Measurements from ENCODE around the gene CLIC1.

CLIC1 gene

DNA sequence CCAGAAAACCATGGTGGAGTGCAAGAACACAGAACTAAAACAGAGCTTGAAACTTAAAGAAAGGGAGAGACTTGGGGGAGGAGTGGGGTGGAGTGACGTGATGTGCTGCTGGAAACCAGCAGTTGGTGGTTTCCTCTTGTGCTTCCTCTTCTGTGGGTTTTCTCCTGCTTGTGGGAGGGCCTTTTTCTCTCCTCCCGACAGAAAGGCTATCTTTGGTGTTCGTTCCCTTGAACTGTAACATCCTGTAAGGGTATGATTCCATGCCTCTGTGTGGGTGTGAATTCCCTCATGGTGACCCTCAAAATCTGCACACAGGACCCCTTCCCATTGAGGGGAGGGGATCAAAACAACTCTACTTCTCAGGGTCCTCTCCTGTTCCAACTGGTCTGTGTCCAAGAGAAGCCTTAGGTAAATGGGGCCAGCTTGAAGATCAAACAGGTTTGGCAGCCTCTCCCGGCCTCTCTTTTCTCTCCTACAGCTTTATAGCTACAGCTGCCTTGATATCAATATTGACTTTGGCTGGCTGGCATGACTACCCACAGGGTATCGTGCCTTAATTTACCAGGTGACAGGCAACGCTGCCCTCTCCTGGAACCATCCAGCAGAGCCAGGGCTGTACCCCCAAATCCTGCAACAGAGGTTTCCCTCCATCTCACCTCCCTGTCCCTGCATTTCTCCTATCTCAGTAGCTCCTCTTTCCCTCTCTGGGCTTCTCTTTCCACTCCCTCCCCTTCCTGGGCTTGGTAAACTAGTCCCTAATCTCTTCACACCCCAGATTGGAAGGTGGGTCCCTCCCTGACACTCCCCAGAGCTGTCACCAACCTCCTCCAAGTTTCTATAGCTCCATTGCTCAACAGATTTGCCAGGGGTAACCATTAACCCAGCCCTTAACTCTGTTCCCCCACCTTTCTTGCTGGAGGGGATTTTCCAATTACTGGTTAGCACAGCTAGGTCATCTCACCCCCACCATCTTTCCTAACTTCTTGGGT lies 2.0 kb upstream of the CLIC1 start:
- DNase-seq (ENCODE audit: low read depth): peak; percentile 48

GRCh38 chr6:31737315-31737990 lies 1.1 kb upstream of the CLIC1 start:
- DNase-seq (ENCODE audit: low read depth): no peak

GRCh38 chr6:31736768-31737314 lies 511 bp upstream of the CLIC1 start:
- no peak for DNase-seq (ENCODE audit: low read depth)

GRCh38 chr6:31734821-31735406 lies 1.4 kb downstream of the CLIC1 start:
- peak; percentile 46 for DNase-seq (ENCODE audit: low read depth)

DNA sequence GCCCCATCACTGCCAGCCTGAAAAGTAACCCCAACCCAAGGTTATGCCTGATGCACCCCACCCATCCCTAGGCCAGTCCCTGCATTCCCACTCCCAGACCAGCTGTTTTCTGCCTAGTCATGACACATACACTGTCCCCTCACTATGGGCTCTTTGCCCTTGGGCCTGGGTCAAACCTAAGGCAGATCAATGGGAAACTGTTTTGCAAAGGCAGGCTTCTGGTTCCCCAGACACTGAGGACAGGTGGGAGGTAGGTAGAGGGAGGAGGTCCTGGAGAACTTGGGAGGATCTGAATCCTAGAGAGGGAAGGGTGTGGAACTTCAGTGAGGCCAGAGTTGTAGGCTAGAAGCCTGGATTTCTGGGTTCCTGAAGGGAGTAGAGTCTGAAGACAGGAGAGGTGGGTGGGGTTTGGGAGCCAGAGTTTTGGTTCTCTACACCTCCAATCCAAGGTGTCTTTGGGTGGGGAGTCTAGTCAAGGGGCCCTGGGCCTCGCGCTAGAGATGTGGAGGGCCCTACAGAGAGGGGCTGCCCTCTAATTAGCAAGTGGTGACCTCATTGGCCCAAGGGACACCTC lies 2.0 kb downstream of the CLIC1 start:
- DNase-seq (ENCODE audit: low read depth): no peak

DNA sequence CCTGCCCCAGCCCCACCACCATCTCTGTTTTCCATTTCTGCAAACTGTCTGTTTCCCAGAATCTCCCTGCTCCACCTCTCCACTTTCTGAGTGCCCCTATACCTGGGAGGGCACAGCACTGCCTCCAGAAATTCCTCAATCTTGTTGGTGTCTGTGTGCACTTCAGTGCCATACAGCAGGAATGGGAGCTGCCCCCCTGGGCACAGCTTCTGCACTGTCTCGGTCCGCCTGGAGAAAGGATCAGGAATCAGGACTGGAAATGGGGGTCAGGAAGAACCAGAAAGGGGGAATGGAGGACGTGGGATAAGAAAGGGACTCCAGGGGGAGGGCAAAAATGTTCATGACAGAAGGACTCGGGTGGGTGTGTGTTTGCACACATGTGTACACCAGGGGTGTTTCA lies 2.6 kb downstream of the CLIC1 start:
- no peak for DNase-seq (ENCODE audit: low read depth)

DNA sequence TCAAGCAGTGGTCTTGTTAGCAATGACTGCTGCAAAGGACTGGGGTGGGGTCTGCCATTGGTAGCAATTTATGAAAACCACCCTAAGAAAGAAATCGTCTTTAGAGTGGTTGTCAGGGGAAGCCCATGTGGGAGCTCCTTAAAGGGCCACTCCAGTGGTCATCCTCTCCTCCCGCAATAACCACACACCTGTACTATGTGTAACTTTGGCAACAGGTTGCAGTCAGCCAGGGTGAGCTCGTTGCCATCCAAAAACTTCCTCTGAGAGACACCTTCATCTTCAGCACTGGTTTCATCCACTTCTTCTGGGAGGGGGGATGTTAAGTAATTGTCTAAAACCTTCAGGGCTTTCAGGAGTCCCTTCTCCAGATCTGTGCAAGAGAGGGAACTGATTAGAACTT lies 4.3 kb downstream of the CLIC1 start:
- DNase-seq (ENCODE audit: low read depth): no peak

GRCh38 chr6:31730631-31731086 lies 5.7 kb downstream of the CLIC1 start:
- DNase-seq (ENCODE audit: low read depth): no peak

DNA sequence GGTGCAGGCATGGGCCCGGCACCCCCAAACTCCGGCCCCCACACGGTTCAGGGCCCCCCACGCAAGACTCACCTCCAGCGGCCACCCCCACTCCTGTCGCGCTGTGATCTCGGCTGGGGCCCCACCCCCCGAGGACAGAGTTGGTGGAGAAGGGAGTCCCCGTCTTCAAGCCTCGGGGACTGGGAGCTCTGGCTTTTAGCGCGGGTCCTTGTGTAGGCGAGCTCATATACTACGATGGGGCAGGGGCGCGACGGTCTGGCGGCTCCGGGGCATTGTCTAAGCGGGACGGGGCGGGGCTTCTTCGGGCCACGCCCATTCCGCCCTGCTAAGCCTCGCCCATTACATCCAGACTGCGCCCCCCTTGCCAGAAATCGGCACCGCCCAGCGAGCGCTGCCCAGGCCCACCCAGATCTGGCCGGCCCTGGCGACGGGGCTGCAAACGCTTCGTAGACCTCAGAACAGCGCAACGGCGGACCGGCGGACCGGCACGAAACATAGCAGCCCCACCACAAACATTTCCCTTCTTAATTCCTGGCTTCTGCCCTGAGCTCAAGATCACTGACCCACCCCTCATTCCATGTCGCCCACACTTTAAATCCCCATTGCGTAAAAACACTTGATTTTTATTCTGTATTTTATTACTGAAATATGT lies 6.2 kb downstream of the CLIC1 start:
- DNase-seq (ENCODE audit: low read depth): peak; percentile 48

GRCh38 chr6:31729515-31729978 lies 6.8 kb downstream of the CLIC1 start:
- DNase-seq (ENCODE audit: low read depth): peak; percentile 66

- no peak for DNase-seq (ENCODE audit: low read depth)
These were observed 7.4 kb downstream of the CLIC1 start, which contains the start of gene DDAH2 for GRCh38 chr6:31728767-31729514. Gene DDAH2, minus strand, starts transcription at chr6:31729299. Its CDS starts 138 bp downstream, at chr6:31729161.

DNA sequence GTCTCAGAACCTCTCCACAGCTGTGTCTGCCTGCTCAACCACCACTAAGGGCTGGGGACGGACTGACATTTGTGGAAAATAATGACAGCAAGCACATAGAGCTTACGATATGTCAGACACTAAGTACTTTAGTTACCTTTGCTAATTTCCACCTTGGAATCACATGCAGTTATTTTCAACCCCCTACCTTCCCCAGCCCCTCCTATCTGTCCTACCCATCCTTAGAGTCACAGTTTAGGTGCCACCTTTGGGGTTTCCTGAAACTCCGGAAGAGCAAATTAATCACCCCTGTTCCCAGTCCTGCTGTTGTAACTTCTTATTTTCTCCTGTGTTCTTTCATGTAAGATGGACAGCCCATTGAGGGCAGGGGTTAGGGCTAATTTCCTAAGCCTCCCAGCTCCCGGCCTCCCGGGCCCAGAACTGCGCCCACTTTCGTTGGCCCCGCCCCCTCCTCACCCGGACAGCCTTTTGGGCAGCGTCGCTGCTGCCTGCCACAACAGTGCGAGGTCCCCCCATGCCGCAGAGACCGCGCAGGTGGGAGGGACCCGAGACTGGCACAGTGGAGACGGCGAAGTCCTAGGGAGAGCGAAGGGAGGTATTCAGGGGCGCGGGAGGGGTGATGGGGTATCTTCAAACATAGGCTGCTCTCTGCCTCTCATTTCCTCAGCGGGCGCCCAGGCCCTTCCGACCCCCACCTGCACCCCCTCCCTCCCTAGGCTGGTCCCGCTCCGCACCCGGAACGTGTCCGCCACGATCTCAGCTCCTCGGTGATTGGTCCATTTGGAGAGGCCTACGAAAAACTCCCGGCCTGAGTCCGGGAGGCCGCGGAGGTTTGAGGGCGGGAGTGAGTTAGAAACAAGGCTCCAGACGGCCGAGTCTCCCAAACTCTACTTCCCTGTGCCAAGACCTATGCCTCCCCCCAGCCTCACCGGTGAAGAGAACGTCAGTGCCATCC lies 8.3 kb downstream of the CLIC1 start:
- DNase-seq (ENCODE audit: low read depth): no peak

DNA sequence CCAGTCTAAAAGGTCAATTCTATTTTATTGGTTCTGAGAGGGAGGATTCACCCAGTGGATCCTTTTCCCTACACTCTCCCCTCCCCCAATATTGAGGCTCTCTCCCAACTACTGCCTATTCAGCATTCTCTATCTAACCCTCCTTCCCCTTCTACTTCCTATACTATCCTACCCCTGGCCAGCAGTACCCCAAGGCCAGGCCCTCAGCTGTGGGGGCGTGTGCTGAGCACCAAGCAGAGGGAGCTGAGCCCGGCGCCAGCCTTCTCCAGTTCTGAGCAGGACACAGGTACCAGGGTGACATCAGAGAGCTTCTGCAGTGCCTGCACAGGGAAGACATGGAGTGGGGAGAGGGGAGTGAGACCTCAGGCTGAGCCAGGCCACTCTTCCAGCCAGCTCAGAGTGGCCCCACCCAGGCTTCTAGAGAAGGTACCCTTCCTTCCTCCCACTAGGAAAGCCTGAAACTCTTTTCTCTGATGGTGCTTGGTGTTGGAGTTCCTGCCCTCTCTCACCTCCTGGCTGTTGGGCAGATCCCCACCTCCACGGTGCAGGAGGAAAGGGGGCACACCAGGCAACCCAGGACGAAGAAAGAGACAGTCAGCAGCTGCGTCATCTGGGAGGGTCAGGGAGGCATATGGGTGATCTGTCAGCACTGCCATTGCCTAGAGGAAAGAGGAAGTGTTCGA lies 9.2 kb downstream of the CLIC1 start:
- no peak for DNase-seq (ENCODE audit: low read depth)

DNA sequence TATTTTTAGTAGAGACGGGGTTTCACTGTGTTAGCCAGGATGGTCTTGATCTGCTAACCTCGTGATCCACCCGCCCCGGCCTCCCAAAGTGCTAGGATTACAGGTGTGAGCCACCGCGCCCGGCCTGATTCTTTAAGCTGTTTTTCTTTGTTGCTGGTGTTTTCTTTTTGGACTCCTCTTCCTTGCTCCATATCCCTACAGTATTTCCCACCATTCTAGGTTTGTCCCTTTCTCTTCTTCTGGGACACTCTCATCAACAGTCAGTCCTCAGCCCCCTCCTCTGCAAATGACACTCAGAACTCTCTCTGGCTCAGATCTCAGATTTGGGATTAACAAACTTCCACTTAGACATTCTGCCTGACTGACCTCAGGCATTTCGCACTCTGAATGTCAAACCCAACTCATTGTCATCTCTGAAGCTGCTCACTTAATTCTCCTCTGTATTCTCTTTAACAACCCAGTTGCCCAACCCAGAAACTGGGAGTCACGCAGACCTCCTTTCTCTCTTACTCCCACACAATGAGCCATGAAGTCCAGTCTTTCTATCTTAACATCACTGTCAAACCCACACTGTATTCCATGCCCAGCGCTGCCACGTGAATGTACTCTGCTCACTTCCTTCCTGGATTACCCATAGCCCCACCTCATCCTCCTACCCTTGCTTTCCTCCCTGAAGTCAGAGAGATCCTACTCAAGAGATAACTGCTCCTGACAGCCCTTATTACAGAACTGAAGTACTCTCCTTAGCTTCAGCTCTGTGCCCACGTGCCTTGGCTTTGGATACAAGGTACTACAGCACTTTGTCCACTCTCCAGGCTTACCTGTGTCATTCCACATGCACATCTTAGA lies 10.6 kb downstream of the CLIC1 start:
- DNase-seq (ENCODE audit: low read depth): no peak

DNA sequence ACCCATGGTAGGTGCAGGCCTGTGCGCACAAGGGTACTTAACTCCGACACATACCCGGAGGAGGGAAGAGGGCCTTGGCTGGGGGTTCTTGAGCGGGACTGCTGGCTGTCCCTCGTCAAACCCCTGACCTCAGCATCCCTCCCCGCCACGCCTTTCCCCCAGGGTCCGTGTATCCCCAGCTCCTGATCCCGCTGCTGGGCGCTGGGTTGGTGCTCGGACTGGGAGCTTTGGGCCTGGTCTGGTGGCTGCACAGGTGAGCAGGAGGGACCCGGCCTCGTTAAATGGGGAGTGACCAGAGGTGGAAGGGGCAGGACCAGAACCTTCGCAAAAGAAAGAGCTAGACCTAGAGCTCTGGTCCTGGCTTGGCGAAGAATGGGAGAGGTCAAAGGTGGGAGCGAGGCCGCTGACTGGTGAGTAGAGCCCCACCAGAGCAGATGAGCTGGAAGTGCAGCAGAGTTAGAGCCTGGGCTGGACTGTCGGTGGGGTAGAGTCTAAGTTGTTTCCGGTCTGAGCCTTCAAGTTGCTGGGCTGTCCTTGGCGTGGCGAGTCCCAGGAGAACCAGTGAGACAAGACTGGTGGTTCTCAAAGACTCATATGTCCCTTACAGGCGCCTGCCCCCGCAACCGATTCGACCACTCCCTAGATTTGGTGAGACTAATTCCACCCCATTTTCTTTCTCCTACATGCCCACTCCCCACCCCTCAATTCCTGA lies 12.2 kb downstream of the CLIC1 start:
- DNase-seq (ENCODE audit: low read depth): no peak

GRCh38 chr6:31723245-31723979 lies 12.9 kb downstream of the CLIC1 start, which contains the start of gene MPIG6B:
Gene MPIG6B, plus strand, starts transcription at chr6:31723373. Its CDS starts 11 bp downstream, at chr6:31723384.
- DNase-seq (ENCODE audit: low read depth): no peak

All from activated T-cell treated with anti-CD3 and anti-CD28 coated beads for 24 hours (primary cell).